GDM1 (cell line): ENCODE measurements around the gene KCND3.

Source experiments
- DNase-seq: peaks from one replicate; lab custom pipeline; 2025; lab: John Stamatoyannopoulos, UW

KCND3 gene

DNA sequence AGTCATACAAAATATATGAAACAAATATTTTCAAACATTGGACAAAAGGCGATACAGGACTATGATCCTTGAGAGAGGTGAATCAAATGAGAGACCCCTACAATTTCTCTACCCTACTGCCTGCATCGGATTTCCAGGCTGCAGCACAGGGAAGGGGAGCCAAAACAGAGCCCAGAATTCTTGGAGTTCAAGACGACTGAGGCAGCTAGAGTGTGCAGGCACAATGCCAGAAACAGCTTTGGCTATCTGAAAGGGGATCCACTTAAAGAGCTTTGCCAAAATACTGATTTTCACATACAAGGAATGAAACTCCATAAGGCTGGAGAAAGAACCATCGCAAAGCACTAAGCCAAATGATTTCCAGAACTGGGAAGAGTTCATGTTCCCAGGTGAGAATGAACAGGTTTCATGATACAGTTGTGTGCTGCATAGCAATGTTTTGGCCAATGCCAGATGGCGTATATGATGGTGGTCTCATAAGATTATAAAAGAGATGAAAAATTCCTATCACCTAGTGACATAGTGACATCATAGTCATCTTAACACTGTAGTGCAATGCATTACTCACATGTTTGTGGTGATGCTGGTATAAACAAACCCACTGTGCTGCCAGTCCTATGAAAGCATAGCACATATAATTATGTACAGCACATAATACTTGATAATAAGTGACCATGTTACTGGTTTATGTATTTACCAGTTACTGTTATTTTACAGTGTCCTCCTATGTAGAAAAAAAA lies 77.5 kb downstream of the KCND3 start:
- no peak for DNase-seq

DNA sequence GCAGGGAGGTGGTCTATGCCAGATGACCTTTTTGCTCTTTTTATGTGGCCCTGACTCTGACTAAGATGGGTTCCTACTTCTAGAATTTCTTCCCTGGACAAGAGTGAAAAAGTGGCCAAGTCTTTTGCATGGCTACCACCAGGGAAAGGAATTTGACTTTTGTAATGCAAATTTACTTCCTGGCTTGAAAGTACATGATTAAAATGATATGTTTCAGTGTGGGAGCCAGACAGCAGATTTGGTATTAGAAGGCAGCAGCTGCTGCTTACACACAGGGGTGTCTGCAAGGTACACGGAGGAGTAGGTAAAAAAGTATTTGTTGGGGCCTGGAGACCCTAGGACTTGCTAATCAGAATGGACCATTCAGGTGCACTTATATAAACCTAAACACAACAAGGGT lies 78.4 kb downstream of the KCND3 start:
- DNase-seq, result no peak

DNA sequence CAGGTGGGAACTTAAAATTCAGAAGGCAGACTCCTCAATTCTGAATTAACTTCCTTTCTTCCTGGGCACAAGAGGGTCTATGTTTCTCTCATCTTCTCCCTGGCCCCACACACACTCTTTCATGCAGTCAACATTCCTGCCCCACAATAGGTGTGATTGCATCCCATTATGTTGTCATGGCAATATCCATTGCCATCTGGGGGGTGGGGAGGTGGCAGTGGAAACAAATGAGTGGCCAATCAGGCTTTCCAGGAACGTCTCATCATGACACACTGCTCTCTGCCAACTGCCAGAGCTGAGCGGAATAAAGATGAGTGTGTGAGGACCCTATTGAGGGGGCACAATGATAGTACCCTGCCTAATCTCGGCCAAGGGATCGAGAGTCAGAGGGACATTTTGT lies 80.4 kb downstream of the KCND3 start:
- DNase-seq, result no peak

DNA sequence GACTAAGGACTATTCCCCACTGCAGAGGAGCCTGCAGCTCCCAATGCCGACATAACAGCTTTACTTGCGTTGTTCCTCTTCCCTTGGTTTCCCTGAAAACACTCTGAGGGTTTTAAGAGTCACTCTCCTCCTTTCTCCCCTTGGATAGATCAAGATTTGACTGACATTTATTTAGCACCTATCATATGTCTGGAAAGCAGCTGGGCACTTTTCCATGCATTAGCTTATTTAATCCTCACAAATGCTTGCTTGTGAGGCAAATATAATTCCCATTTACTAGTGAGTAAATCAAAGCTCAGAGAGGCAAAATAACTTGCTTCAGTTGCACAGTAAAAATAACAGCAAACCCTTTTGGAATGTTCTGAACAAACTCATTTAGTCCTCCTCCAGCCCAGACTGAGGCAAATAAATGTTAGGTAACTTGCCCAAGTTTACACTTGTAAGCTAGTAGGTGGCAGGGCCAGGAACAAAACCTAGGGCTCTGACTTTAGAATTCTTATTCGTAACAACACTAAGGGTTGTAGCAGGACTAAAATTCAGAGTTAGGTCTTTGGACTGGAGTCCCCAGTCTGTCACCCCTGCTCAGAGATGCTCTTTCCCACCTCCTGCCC lies 81.4 kb downstream of the KCND3 start:
- no peak for DNase-seq

DNA sequence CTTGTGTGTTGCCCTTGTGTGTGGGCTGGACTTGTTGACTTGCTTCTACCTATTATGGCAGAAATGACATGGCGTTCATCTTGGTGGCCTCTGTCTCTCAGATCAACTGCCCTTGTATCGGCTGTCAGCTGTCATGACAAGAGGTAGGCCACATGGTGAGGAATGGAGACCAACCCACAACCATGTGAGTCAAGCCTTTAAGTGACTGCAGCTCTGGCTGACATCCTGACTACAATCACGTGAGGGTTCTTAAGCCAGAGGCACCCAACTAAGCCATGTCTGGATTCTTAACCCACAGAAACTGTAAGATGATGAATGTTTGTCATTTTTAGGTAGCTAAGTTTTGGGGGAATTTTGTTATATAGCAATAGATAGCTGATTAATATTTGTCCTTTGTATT lies 82.1 kb downstream of the KCND3 start:
- DNase-seq, result no peak

DNA sequence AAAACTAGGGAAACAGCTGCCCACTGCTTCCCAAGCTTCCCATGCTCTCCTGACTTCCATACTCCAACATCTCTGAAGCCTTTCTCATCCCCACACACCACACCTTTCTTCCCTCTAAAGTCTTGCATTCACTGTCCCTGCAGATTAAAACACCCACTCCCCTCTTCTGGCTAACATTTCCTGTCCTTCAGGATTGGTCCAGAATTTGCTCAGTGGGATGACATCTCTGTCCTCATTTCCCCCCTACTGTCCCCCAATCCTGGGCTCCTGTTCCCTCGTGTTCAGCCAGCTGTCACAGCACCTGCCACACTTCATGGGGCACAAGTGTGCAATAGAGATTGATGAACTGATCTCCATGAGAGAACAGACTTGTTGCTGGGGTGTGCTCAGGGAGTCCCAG lies 82.7 kb downstream of the KCND3 start:
- no peak for DNase-seq

DNA sequence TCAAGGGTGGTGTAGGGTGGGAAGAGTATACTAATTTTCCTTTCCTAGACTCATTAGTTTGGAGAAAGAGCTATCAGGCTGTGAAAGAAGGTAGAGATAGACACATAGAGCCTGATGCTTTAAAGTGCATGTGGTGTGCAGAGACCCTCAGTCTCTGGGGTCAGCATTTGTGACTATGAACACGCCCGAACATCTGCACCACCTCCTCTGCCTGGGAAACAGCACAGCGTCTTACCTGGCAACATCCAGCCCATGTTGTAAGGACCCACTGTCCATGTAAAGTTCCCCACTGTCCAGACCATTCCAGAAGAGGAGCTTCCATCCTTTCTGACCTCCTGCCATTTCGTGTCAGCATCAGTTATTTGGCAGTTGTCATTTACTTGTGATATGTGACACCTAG lies 83.4 kb downstream of the KCND3 start:
- DNase-seq, result no peak

DNA sequence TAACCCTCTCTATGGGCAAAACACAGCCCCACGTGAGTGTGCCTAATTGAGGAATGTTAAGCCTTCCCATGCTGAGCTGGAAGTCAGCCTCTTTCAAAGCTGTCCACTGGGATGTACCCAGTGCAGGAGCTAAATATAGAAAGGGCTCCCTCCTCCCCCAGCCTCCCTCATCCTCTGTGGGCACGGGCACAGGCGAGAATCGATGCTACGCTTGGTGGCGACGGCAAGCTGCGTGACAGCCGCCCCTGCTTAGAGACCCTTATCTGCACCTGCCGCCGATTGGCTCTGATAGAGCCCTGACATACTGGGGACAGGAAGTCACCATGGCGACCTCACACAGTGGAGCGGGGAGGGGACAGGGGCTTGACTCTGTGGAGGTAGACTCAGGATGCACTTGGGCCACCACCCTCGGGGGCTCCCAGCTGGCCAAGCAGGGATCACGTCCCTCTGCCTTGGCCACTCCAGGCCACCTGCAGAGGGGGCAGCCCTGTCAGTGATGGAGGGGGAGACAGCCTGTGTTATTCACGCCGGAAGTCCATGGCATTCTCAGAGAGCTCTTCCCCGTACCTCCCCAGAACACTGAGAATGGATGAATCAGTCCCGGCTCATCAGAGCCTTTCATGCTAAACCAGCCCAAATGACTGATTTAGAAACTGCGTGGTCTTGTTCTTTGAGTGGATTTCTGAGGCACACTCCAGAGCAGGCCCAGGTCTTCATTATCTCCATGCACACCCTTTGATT lies 84.8 kb downstream of the KCND3 start:
- DNase-seq, result no peak

DNA sequence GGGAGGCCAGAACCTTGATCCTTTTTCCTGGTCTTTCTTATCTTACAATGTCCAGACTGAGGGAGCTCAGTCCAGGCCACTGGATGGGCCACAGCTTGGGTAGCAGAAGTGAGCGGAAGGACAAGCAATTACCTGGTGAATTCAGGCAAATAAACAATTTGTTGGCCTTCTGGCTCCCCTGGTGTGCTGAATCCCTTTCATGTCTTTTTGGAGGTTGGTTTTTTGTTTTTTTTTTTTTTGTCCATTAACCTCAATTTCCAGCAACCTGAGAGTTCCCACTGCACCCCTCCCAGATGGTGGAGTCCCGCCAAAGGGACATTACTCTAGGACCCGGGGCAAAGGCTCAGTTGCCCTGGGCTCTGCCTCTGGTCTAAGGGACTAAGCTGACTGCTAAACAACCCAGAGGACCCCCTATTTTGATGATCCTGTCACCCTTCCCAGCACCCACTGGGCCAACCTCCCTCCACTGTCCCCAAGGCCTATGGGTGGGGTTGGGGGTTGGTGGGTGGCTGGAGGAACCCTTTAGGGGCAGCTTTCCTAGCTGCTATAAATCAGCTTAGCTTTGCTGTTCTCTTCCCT lies 85.5 kb downstream of the KCND3 start:
- DNase-seq, result no peak

DNA sequence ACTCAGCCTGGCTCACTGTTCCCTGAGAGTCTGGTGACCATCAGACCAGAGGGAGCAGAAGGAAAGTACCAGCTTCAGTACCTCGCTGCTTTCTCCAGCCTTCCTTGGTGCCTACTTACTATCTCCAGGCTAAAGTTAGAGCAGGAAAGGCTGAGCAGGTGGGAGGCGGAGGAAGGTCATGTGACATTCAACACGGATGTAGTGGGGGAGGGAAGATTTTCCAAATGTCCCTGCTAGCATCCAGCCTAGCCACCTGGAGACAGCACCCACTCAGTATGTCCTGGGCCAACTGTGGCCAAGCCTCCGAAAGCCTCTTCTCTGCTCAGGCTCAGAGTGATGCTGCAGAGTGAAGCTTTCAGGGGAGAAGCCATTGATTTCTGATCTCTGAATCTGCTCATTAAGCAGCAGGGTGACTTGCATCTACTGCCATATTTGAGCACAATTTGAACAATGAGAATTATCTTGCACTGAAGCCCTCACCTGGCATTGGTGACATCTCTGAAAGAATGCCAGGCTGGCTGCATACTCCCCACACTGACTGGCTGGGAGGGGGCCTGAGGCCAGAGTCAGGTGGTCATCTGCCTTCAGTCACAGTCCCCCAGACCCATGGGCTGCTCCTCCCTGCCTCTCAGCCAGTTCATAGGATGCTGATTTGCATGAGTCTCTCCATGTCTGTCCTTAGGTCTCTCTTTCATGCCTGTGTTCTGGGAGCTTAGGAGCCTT lies 86.2 kb downstream of the KCND3 start:
- no peak for DNase-seq

DNA sequence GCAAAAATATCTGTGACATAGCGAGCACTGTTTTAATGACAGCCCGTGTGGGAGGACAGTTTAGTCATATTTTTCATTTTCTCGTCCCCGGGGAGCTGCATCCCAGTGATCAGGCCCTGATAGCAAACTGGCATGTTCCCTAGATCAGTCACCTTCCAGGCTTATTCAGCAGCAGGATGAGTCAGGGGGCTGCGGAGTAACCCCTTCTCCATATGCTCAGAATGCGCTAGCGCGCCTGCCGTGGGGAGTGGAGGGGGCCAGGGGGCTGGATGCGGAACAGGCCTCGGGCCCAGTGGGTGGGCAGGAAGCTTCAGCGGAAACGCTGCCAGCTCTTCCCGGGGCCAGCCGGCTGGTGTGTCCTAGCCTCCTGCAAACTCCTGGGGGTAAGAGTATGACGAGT lies 94.0 kb downstream of the KCND3 start:
- DNase-seq, result no peak

DNA sequence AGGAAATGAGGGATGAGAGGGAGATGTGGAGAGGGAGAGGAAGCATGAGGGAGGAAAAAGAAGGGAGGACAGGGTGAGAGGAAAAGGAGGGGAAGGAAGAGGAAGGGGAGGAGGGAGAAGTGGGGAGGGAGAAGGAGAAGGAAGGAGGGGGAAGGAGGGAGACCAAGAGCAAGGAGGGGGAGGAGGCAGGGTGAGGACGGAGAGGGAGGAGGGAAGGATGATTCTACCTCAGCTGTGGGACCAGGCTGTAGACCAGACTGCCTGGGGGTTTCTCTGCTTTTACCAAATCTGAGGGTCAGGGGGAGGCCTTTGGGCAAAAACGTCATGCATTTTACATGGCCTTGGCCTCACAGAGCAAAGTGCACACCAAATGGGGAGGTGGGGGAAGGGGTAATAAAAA lies 94.5 kb downstream of the KCND3 start:
- no peak for DNase-seq

DNA sequence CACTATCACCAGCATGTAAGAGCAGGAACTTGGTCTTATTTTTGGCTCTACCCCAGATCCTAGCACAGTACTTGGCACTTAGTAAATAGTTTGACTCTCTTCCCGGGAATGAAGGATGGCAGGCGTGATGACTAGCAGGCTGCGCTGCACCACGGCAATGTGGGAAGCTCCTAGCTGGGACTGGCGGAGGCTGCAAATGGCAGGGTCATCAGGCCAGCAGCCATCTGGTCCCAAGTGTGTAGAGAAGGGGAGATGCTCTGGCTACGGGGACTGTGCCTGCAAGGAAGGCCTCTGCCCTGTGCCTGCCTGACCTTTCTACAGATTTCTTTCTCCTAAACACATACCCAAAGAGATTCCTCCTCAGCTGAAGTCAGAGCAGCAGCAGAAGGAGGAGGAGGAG lies 95.0 kb downstream of the KCND3 start:
- no peak for DNase-seq

DNA sequence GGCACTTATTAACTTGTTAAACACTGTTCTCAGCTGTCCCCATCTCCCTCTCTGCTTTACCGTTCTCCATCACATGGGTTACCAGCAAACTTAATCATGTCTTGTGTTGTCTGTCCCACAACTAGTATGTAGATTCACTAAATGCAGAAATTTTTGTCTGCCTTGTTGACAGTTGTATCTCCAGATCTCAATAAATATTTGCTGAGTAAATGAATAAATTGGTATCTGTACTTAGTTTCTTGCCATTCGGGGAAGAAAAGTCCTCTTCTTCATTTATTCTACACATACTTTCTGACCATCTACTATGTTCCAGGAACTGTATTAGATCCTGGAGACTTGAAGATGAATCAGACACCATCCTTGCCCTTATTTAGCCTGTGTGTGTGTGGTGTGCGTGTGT lies 97.9 kb downstream of the KCND3 start:
- DNase-seq, result no peak

DNA sequence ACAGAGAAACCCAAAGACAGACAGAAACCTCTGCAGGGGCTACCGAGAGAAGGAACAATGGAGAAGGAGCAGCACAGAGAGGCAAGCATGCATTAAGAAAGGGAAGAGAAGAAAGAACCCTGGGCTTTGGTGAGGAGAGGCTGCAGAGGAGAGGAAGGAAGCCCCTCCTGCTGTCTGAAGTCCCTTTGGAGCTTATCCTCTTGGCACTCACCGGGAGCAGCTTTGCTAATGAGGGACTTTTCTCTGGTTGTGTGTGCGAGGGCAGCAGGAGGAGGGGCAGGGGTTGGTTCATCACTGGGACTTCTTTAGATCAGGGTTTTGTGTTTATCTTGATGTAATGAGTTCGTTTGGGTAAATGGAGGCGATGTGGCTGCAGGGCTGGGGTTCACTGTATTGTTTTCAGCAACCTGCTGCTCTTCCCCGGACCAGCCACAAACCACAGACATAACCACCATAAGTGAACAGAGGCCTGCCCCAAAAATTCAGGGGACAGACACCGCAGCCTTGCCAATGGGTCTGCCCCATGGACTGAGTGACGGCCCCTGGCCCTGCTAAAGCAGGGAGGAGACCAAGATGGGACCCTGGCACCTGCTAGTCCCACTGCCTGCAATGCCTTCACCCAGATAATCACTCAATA lies 100.6 kb downstream of the KCND3 start:
- no peak for DNase-seq

DNA sequence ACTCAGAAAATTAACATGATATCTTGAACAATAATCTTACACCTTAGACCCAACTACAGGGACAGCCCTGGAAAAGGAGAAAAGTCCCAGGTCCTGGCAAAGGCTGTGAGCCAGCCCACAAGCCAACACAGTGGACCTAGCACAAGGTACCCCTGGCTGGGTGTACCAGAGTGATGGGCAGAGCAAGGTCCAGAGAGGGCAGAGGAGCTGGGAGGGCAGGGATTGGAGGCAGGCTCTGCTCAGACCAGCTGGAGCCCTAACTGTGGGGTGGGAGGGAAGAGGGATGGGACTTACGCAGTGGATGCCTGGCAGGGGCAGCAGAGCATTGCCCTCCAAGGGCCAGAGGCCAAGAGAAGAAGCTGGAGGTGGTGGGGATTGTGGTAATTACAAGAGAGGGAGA lies 101.6 kb downstream of the KCND3 start:
- DNase-seq, result no peak

DNA sequence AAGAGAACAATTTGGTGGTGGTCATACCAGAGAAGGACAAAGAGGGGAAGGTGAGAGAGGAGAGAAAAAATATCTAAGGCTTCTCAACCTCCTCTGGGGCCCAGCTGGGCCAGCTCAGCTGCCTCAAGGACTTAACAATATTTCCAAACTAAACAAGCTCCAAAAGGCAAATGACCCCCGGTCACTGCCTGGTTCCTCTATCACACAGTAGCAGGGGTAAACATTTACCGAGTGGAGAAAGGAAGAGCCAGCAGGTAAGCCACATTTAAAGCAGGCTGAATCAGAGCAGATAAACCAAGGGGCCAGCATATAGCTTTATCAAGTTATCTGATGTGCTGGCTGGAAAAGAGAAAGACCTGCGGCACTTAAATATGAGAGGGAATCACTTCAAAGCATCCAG lies 102.1 kb downstream of the KCND3 start:
- no peak for DNase-seq

DNA sequence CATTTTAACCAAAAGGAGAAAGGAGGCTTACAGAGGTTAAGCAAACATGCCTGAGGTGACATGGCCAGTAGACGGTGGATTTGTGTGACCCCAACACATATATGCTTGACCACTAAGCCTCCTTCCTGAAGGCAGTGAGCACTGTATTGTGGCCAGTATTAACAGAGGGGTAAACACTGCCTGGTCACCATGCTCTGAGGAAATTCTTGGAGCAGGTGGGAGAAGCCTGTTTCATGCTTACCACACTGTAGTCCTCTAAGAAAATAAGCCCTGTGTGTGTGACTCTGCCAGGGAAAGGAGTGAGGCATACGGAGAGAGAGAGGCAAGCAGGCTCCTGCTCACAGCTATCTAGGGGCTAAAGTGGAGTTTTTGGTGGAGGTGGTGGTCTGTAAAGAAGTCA lies 102.7 kb downstream of the KCND3 start:
- DNase-seq, result no peak

DNA sequence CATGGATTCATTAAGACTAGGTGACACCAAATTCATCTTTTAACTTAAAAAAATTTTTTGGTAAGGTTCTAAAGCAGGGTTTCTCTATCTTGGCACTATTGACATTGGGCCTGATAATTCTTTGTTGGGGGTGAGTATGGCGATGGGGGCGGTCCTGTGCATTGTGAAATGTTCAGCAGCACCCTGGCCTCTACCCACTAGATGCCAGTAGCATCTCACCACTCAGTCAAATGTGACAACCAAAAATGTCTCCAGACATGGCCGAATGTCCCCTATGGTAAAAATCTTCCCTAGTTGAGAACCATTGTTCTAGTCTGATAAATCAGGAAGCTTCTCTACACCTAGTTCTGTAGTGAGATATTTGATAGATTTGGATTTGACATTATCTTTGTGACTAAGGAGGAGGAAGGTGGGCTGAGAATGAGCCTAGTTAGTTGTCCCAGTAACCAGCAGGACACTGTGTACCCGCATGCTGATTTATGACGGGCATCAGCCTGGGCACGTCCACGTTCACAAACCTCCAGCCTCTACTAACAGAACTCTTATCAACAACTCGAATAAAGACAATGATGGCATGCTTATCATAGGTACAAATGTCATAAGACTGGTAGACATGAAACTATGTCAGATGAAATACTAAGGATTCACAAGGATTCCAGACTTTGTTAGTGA lies 104.6 kb downstream of the KCND3 start:
- no peak for DNase-seq

DNA sequence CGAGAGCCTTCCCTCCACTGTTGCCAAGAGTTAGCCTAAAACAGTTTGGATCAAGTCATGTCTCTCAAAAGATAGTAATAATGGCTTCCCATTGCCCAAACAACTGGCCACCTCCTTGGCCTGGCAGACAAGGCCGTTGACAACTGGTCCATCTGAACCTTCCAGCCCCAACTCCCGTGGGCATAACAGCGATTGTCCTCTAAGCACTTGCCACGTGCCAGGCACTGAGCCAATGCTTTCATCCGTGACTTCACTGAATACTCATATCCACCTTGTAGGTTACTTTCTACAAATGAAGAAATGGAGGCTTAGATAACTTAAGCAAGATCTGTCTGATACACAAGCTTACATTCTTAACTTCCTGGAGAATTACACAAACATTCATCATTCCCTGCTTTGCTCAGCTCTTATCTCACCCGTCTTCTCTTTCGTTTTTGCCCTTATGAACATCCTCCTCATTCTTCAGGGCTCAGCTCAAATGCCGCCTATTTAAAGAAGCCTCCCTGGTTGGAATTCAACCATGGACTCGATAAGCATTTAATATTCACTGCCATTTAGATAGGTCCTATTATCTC lies 106.4 kb downstream of the KCND3 start:
- no peak for DNase-seq

DNA sequence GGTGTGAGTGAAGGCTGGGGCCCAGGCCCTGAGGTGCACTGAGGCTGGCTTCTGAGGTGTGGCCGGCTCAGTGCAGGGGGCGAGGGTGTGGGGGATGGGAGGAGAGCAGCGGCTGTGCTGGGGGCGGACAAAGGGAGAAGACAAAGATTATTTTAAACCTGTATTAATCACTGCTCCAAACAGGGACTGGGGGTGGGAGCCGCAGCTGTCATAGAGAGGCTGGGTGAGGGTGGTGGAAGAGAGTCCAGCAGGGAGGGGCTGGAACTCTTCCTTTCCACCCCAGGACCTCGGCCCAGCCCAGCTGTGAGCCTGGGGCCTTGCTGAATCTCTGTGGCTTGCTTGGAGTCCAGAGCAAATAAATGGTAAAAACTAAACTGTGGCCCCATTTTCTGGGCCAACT lies 106.9 kb downstream of the KCND3 start:
- no peak for DNase-seq
